Activated naive CD4-positive, alpha-beta T cell treated with anti-CD3 and anti-CD28 coated beads, Interleukin-2, amount 50 U/mL, for 16 hours (primary cell): ENCODE data around the gene SLC45A3.

Experiments used
- DNase-seq: peaks from one replicate; pipeline ENCODE4 v3.0.0-alpha.2; 2020

Gene SLC45A3

GRCh38 chr1:205632669-205633169 is 47.6 kb downstream of the SLC45A3 start:
- no peak for DNase-seq

- peak; percentile 100 for DNase-seq
Measured at GRCh38 chr1:205631768-205632668, 48.3 kb downstream of the SLC45A3 start, which contains the start of gene ELK4. Gene ELK4, minus strand, starts transcription at chr1:205632011. Its CDS starts 8,129 bp downstream, at chr1:205623882.

- peak; percentile 85 for DNase-seq
Measured at GRCh38 chr1:205631010-205631767, 49.1 kb downstream of the SLC45A3 start.

- no peak for DNase-seq
Measured at GRCh38 chr1:205630651-205631009, 49.7 kb downstream of the SLC45A3 start.

- DNase-seq = no peak
Measured at GRCh38 chr1:205630241-205630640, 50.1 kb downstream of the SLC45A3 start.

GRCh38 chr1:205629751-205630150 is 50.6 kb downstream of the SLC45A3 start:
- no peak for DNase-seq

GRCh38 chr1:205627956-205628355 is 52.4 kb downstream of the SLC45A3 start:
- no peak for DNase-seq

- DNase-seq = no peak
Measured at GRCh38 chr1:205626216-205626615, 54.1 kb downstream of the SLC45A3 start.

GRCh38 chr1:205623646-205624045 is 56.7 kb downstream of the SLC45A3 start:
- DNase-seq = no peak

GRCh38 chr1:205620269-205620668 is 60.0 kb downstream of the SLC45A3 start:
- no peak for DNase-seq

GRCh38 chr1:205619376-205619775 is 60.9 kb downstream of the SLC45A3 start:
- DNase-seq = no peak

GRCh38 chr1:205616563-205617293 is 63.6 kb downstream of the SLC45A3 start:
- no peak for DNase-seq

- DNase-seq = no peak
Measured at GRCh38 chr1:205615789-205616188, 64.5 kb downstream of the SLC45A3 start.

- no peak for DNase-seq
Measured at GRCh38 chr1:205613854-205614412, 66.4 kb downstream of the SLC45A3 start.

GRCh38 chr1:205612556-205612955 is 67.8 kb downstream of the SLC45A3 start:
- no peak for DNase-seq

GRCh38 chr1:205612104-205612503 is 68.2 kb downstream of the SLC45A3 start:
- no peak for DNase-seq

- DNase-seq = no peak
Measured at GRCh38 chr1:205610901-205611466, 69.3 kb downstream of the SLC45A3 start.

GRCh38 chr1:205610036-205610435 is 70.3 kb downstream of the SLC45A3 start:
- no peak for DNase-seq
